Ovary (tissue), 3 donors: Measurements from ENCODE around the gene ESCO1.

Experiments used
- POLR2A ChIP-seq: fragments of 450-650 bp; IDR thresholded peaks from one replicate; pipeline ENCODE4 v1.6.1; 2017; ENCODE audit warnings: antibody characterized with exemption, mild to moderate bottlenecking, moderate library complexity
- TF ChIP-seq, protein P1 (sequence below), 3 donors: fragments of 450-650 bp in 2 of 3; fragments of 200-600 bp in 1 of 3; IDR thresholded peaks; one replicate each; pipeline versions ENCODE4 v1.5.1 to v1.8.0; 2016 to 2022; ENCODE audit warnings: antibody characterized with exemption in 3 of 3, mild to moderate bottlenecking in 1 of 3
- donor health status: DM: no; HTN: no; CAD: no.

DNA sequence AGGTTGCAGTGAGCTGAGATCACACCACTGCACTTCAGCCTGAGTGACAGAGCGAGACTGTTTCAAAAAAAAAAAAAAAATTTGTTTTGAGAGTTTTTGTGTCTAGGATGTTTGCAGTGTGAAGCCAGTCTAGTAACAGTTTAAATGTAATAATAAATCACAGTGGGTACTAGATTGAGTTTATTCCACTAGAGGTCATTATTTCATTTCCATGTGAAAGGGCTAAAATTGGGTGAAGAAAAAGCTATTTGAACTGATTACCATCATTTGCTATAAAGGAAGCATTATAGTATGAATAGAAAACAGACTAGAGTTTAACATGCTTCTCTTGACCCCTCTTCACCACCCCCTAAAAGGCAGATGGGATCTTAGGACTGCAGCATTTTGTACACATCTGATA is 31.9 kb upstream of the ESCO1 start:
- TF ChIP-seq, protein P1, sequence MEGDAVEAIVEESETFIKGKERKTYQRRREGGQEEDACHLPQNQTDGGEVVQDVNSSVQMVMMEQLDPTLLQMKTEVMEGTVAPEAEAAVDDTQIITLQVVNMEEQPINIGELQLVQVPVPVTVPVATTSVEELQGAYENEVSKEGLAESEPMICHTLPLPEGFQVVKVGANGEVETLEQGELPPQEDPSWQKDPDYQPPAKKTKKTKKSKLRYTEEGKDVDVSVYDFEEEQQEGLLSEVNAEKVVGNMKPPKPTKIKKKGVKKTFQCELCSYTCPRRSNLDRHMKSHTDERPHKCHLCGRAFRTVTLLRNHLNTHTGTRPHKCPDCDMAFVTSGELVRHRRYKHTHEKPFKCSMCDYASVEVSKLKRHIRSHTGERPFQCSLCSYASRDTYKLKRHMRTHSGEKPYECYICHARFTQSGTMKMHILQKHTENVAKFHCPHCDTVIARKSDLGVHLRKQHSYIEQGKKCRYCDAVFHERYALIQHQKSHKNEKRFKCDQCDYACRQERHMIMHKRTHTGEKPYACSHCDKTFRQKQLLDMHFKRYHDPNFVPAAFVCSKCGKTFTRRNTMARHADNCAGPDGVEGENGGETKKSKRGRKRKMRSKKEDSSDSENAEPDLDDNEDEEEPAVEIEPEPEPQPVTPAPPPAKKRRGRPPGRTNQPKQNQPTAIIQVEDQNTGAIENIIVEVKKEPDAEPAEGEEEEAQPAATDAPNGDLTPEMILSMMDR (IDR thresholded peaks at IDR 0.05) = no peak
- no peak for TF ChIP-seq POLR2A
